Osteoblast (primary cell): Measurements from ENCODE around the gene C2orf72. TPM values are rescaled to one million over a fixed set of nuclear protein-coding genes. Genes with fewer than 3 reads are reported as not detected.

Experiments used
- DNase-seq: peaks from one replicate; pipeline ENCODE4 v3.0.0; 2011; ENCODE audit warnings: low spot score, mixed read lengths; ENCODE audit not compliant: insufficient read length; ENCODE audit errors: missing footprints
- H2AFZ ChIP-seq: 2 replicates; pipeline ENCODE4 v1.6.0; 2011; ENCODE audit warnings: mild to moderate bottlenecking, low read length
- H3K27ac ChIP-seq: 2 replicates; pipeline ENCODE4 v1.5.1; 2011; ENCODE audit warnings: mild to moderate bottlenecking, low read depth, low read length, moderate library complexity
- H3K27me3 ChIP-seq: 2 replicates; pipeline ENCODE4 v1.6.0; 2012; ENCODE audit warnings: mild to moderate bottlenecking, control low read depth, inconsistent platforms, low read length, moderate library complexity; ENCODE audit not compliant: insufficient read depth
- H3K36me3 ChIP-seq: 2 replicates; pipeline ENCODE4 v1.5.1; 2011; ENCODE audit warnings: mild to moderate bottlenecking, low read length, control low read depth, moderate library complexity; ENCODE audit not compliant: insufficient read depth
- H3K4me1 ChIP-seq: 2 replicates; pipeline ENCODE4 v1.5.1; 2011; ENCODE audit warnings: mild to moderate bottlenecking, low read length, control low read depth, moderate library complexity; ENCODE audit not compliant: insufficient read depth
- H3K4me2 ChIP-seq: 2 replicates; pipeline ENCODE4 v1.6.0; 2011; ENCODE audit warnings: mild to moderate bottlenecking, low read length; ENCODE audit not compliant: insufficient read depth
- H3K4me3 ChIP-seq: fragments of 200-600 bp; sonication (generic); 3 replicates; pipeline ENCODE4 v1.5.1; 2012; ENCODE audit warnings: mild to moderate bottlenecking, low read length, inconsistent platforms; ENCODE audit not compliant: insufficient read depth
- H3K79me2 ChIP-seq: 2 replicates; pipeline ENCODE4 v1.6.0; 2012; ENCODE audit warnings: mild to moderate bottlenecking, low read length, control low read depth, inconsistent platforms; ENCODE audit not compliant: insufficient read depth
- H3K9me3 ChIP-seq: 2 replicates; pipeline ENCODE4 v1.5.1; 2011; ENCODE audit warnings: low read depth, low read length, control low read depth
- H4K20me1 ChIP-seq: 2 replicates; pipeline ENCODE4 v1.6.0; 2012; ENCODE audit warnings: mild to moderate bottlenecking, low read length, control low read depth; ENCODE audit not compliant: insufficient read depth
- CTCF ChIP-seq: IDR thresholded peaks from 2 replicates; pipeline ENCODE4 v1.5.1; 2011; ENCODE audit warnings: mild to moderate bottlenecking, low read depth, low read length, moderate library complexity; ENCODE audit errors: extremely low read depth
- total RNA-seq: library from RNA; depleted of rRNA; stranded (reverse); fragments of >200 nt; gene quantifications from 2 replicates; pipeline ENCODE4 v1.2.3, GENCODE V29; 2012

Gene C2orf72
- total RNA-seq = not detected in 2 replicates

GRCh38 chr2:231037202-231037730, at the start of gene C2orf72:
Gene C2orf72, plus strand, starts transcription at chr2:231037523. Its CDS starts 43 bp downstream, at chr2:231037566.
- DNase-seq = peak; percentile 85
- no peak within 1 kb of the TSS for H3K4me3 ChIP-seq
- no peaks in the 10 kb centered on the region for H3K4me1 ChIP-seq
- TF ChIP-seq CTCF = no peak
- H4K20me1 ChIP-seq = no peaks in the 10 kb centered on the region
- no peak within 1 kb of the TSS for H2AFZ ChIP-seq
- H3K27me3 ChIP-seq = peaks cover 65% of the 10 kb centered on the region
- no peaks in the 10 kb centered on the region for H3K9me3 ChIP-seq
- no peak within 1 kb of the TSS for H3K4me2 ChIP-seq
- no peaks in the 10 kb centered on the region for H3K36me3 ChIP-seq
- no peaks in the 10 kb centered on the region for H3K79me2 ChIP-seq
- H3K27ac ChIP-seq = no peak within 1 kb of the TSS

GRCh38 chr2:230989731-230990130, 47.6 kb upstream of the C2orf72 start:
- no peak overlapping the region for H3K4me2 ChIP-seq
- H3K27ac ChIP-seq = no peak overlapping the region
- no peaks in the 10 kb centered on the region for H3K36me3 ChIP-seq
- peaks cover 4% of the 10 kb centered on the region for H3K4me1 ChIP-seq
- no peaks in the 10 kb centered on the region for H3K79me2 ChIP-seq
- no peak overlapping the region for H2AFZ ChIP-seq
- no peaks in the 10 kb centered on the region for H3K9me3 ChIP-seq
- no peak for DNase-seq
- H4K20me1 ChIP-seq = no peaks in the 10 kb centered on the region
- H3K4me3 ChIP-seq = no peak overlapping the region
- TF ChIP-seq CTCF = no peak
- H3K27me3 ChIP-seq = peaks cover 11% of the 10 kb centered on the region

GRCh38 chr2:230990131-230990898, 47.0 kb upstream of the C2orf72 start:
- Histone ChIP-seq H3K36me3 (no peaks in the 10 kb centered on the region), H4K20me1 (no peaks in the 10 kb centered on the region), H3K27ac (no peak overlapping the region), H3K79me2 (no peaks in the 10 kb centered on the region), H3K4me2 (no peak overlapping the region), H3K9me3 (no peaks in the 10 kb centered on the region), H2AFZ (no peak overlapping the region), H3K4me1 (peaks cover 4% of the 10 kb centered on the region), H3K4me3 (no peak overlapping the region), H3K27me3 (peaks cover 11% of the 10 kb centered on the region)
- TF ChIP-seq CTCF = no peak
- no peak for DNase-seq

GRCh38 chr2:230990899-230991150, 46.5 kb upstream of the C2orf72 start:
- Histone ChIP-seq H3K4me2 (no peak overlapping the region), H3K27ac (no peak overlapping the region), H3K27me3 (peaks cover 11% of the 10 kb centered on the region), H4K20me1 (no peaks in the 10 kb centered on the region), H3K36me3 (no peaks in the 10 kb centered on the region), H3K79me2 (no peaks in the 10 kb centered on the region), H3K9me3 (no peaks in the 10 kb centered on the region), H2AFZ (no peak overlapping the region), H3K4me3 (no peak overlapping the region), H3K4me1 (peaks cover 4% of the 10 kb centered on the region)
- no peak for TF ChIP-seq CTCF
- DNase-seq = no peak
